T-helper 22 cell (primary cell): ENCODE measurements around the gene TM9SF2.

ENCODE experiments used
- DNase-seq: peaks from one replicate; pipeline ENCODE4 v3.0.0-alpha.2; 2020; ENCODE audit warnings: low read depth

TM9SF2 gene

DNA sequence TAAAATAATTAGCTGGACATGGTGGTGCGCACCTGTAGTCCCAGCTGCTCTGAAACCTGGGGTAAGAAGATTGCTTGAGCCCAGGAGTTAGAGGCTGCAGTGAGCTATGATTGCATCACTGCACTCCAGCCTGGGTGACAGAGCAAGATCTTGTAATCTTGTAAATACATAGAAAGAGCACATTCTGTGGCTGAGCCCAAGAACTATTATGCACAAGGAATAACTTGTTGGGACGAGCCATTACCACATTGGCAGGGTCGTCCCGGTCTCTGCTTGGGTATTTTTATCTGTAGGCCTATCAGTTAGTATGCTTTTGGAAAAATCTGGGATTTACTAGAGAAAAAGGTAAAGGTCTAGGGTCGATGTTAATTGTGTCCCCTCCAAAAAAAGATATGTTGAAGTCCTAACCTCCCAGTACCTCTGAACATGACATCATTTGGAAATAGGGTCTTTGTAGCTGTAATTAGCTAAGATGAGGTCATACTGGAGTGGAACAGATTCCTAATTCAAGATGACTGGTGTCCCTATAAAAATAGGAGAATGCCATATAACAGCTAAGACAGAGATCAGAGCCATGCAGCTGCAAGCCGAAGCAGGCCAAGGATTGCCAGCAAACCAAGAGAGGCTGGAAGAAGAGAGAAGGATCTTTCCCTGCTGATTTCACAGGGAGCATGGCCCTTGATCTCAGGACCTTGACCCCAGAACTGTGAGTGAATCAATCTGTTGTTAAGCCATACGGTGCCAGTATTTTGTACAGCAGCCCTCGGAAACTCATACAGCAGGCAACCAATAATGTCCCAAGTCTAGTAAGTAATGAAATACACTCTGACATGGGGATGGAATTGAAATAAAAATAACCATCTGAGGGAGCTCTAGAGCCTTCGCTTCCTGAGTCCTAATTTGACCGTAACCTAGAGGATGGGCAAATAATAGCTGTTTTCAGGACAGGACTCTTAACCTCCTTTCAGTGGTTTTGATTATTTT is 77.0 kb downstream of the TM9SF2 start:
- DNase-seq, result no peak

DNA sequence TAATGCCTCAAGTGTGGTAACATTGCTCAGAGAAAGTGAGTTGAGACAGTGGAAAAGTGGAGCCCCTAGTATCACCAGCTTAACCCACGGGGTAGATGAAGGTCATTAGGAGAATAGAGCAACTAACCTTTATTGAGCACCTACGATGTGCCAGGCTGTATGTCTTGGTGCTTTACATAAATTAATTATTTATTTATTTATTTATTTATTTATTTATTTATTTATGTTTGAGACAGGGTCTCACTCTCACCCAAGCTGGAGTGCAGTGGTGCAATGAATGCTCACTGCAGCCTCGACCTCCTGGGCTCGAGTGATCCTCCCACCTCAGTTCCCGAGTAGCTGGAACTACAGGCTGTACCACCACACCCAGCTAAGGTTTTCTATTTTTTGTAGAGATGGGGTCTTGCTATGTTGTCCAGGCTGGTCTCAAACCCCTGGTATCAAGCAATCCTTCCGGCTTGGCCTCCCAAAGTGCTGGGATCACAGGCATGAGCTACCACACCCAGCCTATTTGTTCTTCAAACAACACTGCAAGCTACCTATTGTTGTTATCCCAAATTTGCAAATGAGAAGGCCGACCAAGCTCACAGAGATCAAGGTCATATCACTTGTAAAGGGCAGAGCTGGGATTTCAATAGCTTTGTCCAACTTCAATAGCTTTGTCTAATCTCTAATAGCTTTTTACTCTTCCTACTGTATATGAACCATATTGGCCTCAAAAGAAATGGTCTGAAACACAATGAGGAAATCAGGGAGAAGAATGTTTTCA is 79.4 kb downstream of the TM9SF2 start:
- no peak for DNase-seq

GRCh38 chr13:99582511-99582910 is 81.2 kb downstream of the TM9SF2 start:
- no peak for DNase-seq

DNA sequence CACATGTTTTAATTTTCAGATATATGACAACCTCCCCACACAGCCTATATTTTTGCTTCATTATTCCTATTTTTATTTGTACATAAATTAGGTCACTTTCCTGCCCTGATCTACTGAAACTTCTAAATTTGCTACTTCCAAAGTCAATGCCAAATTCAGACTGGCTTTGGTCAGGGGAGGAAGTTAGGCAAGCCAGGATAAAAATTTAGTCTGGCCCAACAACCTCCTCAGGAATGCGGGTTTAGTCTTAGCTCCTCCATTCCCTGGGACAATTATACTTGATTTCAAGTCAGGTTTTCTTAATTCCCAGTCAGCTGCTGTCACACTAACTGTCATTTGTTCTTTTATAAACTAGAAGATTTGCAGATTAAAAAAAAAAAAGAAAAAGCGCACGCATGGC is 84.3 kb downstream of the TM9SF2 start:
- no peak for DNase-seq

- no peak for DNase-seq
Measured at GRCh38 chr13:99587021-99587420, 85.7 kb downstream of the TM9SF2 start.

DNA sequence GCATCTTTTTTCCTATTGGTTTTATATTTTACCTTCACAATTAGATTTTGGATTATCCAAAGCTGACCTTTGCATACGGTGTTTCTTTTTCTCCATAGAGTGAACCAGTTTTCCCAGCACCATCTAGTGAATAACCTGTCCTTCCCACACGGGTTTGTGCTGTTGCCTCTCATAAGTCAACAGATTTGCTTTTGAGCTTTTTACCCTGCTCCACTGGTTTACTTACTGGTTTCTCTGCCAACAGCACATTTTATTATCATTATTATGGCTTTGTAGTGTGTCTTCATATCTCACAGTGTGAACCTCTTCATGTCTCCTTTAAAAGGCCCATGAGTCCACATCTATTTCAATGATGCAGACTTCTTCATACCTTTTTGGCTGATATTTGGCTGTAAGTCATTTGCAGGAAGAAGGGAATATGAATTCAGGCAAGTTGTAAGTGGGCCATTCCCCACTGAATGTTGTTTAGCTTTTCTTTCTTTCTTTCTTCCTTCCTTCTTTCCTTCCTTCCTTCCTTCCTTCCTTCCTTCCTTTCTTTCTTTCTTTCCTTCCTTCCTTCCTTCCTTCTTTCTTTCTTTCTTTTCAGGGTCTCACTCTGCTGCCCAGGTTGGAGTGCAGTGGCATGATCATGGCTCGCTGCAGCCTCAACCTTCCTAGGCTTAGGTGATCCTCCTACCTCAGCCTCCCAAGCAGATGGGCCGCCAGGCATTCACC is 86.8 kb downstream of the TM9SF2 start:
- no peak for DNase-seq

DNA sequence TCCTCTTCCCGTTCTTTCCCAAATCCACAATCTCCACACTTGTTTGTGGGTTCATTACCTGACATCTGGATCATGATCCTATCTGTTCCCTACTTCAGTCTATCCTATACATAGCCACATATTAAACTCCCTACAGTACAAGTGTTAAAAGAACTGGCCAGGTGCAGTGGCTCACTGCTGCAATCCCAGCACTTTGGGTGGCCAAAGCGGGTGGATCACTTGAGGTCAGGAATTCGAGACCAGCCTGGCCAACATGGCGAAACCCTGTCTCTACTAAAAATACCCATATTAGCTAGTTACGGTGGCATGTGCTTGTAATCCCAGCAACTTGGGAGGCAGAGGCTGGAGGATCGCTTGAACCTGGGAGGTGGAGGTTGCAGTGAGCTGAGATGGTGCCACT is 88.3 kb downstream of the TM9SF2 start:
- no peak for DNase-seq

DNA sequence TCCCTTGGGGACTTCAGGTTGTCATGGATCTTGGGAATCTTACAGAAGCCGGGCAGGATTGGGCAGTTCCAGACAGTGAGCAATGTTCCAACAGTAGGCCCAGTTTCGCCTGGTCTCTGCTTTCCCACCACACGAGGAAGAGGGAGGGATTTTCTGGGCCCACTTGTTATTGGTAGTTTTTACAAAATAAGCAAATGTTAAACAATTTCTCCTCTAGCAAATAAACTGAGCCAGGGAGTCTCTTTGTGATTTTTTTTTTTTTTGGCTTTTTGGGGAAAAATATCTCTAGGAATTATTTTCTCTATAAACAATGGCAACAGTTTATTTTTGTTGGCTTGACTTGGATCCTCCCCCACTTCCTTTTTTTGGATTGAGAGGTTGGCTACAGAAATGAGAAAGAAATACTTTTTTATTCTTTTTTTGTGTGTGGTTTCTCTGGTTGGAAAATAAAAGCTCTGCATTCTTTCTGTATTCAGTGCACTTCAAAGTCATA is 89.3 kb downstream of the TM9SF2 start:
- DNase-seq, result no peak

DNA sequence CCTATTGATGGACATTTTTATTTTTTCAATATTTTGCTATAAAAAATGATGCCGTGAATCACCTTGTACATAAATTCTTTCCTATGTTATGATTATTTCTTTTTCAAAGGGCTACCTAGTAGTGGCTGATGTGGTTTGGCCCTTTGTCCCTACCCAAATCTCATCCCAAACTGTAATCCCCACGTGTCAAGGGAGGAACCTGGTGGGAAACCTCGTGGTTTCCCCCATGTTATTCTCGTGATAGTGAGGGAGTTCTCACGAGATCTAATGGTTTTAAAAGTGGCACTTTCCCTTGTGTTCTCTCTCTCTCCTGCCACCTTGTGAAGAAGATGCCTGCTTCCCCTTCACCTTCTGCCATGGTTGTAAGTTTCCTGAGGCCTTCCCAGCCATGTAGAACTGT is 94.9 kb downstream of the TM9SF2 start:
- no peak for DNase-seq

DNA sequence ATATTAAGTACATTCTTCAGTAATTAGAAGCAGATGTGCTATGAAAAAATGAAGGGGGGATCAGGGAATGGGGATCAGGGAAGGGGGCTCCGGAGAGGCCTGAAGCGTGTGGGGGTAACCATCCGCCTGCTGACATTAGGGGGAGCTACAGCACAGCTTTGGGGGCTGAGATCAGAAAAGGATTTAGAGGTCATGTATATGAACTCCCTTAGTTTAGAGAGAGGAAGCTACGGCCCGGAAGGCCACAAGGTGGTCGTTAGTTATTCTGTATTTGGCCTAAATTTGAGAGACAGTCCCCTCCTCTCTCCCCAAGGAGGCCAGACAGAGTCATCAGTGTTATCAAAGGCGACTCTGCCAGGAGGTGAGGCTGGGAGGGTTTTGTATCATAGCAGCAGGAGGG is 99.0 kb downstream of the TM9SF2 start:
- no peak for DNase-seq

DNA sequence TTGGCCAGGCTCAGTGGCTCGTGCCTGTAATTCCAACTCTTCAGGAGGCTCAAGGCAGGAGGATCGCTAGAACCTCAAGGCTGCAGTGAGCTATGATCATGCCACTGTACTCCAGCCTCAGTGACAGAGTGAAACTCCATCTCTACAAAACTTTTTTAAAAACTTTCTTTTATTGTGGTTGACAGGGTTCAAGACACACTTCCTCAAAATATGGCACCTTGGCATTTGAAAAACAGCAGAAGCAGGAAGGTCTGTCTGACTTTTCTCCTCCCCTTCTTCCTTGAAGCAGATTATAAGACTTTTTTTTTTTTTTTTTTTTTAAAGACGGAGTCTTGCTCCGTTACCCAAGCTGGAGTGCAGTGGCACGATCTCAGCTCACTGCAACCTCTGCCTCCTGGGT is 100.3 kb downstream of the TM9SF2 start:
- DNase-seq, result no peak

DNA sequence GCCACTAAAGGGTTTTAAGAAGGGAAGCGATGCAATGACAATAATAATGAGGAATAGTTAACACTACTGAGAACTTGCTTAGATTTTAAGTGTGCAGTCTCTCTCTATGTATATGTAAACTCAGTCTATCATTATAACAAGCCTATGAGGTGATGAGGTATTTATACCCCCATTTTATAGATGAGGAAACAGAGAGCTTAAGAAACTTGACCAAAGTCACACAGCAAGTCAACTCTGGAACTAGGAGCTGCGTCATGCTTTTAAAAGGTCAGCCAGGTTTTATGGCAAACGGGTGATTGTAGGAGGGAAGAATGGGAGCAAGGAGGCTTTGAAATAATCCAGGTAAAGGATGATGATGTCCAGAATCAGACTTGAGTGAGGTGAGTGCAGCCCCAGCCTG is 103.4 kb downstream of the TM9SF2 start:
- DNase-seq, result no peak

DNA sequence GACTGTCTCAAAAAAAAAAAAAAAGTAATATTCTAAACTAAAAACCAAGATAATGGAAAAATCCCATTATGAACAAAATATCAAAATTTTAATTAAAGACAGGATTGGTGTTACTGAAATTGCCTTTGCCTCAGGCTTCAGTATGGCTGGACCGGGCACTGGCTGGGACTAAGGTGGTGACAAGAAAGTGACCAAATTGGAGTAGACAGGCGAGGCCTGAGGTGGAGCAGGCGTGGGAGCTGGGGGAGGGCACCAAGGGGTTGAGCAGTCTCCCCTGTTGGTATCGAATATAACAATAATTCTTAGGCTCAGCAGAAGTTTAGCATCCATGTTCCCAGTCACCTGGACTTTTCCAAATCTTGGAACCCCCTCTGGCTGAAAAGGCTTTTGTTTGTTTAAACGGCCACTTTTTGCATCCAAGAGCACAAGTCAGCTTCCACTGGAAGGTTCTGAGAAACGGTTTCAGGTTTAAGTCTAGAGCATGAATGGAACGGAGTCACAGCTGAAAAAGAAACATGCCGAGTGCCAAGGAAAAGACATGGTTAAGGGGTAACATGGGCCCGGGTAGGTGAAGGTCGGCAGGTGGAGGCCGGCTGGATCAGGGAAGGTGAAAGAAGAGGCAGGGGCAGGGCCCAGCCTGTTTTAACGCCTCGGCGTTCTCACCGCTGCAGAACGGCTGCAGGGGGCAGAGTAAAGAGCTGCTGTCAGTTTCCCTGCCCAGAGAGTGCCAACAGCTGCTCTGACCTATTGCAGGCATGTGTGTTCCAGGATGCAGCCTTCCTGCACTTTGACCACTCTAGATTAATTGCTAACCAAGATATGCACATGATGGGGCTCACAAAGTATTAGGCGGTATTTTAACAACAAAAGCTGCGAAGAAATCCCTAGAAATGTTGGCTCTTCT is 104.4 kb downstream of the TM9SF2 start:
- DNase-seq, result peak; percentile 23

GRCh38 chr13:99606324-99607066 is 105.2 kb downstream of the TM9SF2 start, which contains the start of gene CLYBL:
CLYBL (plus strand) TSS chr13:99606690.
- DNase-seq, result peak; percentile 81

DNA sequence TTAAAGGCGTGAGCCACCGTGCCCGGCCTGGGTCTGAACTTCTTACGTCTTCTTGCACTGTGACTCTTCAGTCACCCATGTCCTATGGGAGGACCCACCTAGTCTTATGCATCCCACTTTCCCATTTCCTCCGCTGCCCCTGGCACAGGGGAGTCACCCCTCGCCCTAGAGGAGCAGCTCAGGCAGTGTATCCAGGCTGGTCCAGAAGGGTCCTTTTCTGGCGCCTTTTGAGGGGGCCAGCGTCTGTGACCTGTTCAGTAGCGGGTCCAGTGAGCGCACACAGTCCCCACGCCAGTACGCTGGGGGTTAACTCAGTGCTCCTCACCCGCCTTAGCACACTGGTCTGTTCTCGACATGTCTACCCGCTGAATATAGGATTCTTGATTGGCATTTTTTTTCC is 107.1 kb downstream of the TM9SF2 start:
- no peak for DNase-seq

- no peak for DNase-seq
Measured at GRCh38 chr13:99610702-99611289, 109.5 kb downstream of the TM9SF2 start.
